ENCODE measurements around the gene PATJ.

PATJ gene

GRCh38 chr1:62092110-62092509 is 349.8 kb downstream of the PATJ start:
- no peak for TF ChIP-seq CTCF (IDR thresholded peaks at IDR 0.05; ENCODE audit: extremely low read depth, insufficient read depth, missing control alignments)
- in situ Hi-C loops (cut with MboI; ENCODE audit: low pct_unique_long_range_greater_than_20kb, low sequenced_read_pairs, unreplicated experiment), result no loop called here
- no peak for DNase-seq (ENCODE audit: low spot score)

- in situ Hi-C loops (cut with MboI; ENCODE audit: low pct_unique_long_range_greater_than_20kb, low sequenced_read_pairs, unreplicated experiment), result no loop called here
- no peak for TF ChIP-seq CTCF (IDR thresholded peaks at IDR 0.05; ENCODE audit: extremely low read depth, insufficient read depth, missing control alignments)
These were observed 351.0 kb downstream of the PATJ start for GRCh38 chr1:62093261-62093660.

GRCh38 chr1:62097464-62097863 is 355.2 kb downstream of the PATJ start:
- in situ Hi-C loops (cut with MboI; ENCODE audit: low pct_unique_long_range_greater_than_20kb, low sequenced_read_pairs, unreplicated experiment), result no loop called here
- DNase-seq (ENCODE audit: low spot score), result no peak
- TF ChIP-seq CTCF (IDR thresholded peaks at IDR 0.05; ENCODE audit: extremely low read depth, insufficient read depth, missing control alignments), result no peak

More at GRCh38 chr1:62093261-62093660, 351.0 kb downstream of the PATJ start:
- DNase-seq (ENCODE audit: low spot score), result no peak

GRCh38 chr1:62100442-62100841 is 358.2 kb downstream of the PATJ start:
- no peak for TF ChIP-seq CTCF (IDR thresholded peaks at IDR 0.05; ENCODE audit: extremely low read depth, insufficient read depth, missing control alignments)
- in situ Hi-C loops (cut with MboI; ENCODE audit: low pct_unique_long_range_greater_than_20kb, low sequenced_read_pairs, unreplicated experiment), result no loop called here
- DNase-seq (ENCODE audit: low spot score), result no peak

- TF ChIP-seq CTCF (IDR thresholded peaks at IDR 0.05; ENCODE audit: extremely low read depth, insufficient read depth, missing control alignments), result no peak
- DNase-seq (ENCODE audit: low spot score), result no peak
These were observed 361.6 kb downstream of the PATJ start for GRCh38 chr1:62103846-62104245.

GRCh38 chr1:62107923-62108322 is 365.6 kb downstream of the PATJ start:
- no peak for TF ChIP-seq CTCF (IDR thresholded peaks at IDR 0.05; ENCODE audit: extremely low read depth, insufficient read depth, missing control alignments)
- in situ Hi-C loops (cut with MboI; ENCODE audit: low pct_unique_long_range_greater_than_20kb, low sequenced_read_pairs, unreplicated experiment), result no loop called here
- DNase-seq (ENCODE audit: low spot score), result no peak

More at GRCh38 chr1:62103846-62104245, 361.6 kb downstream of the PATJ start:
- in situ Hi-C loops (cut with MboI; ENCODE audit: low pct_unique_long_range_greater_than_20kb, low sequenced_read_pairs, unreplicated experiment), result no loop called here

- TF ChIP-seq CTCF (IDR thresholded peaks at IDR 0.05; ENCODE audit: extremely low read depth, insufficient read depth, missing control alignments), result no peak
- in situ Hi-C loops (cut with MboI; ENCODE audit: low pct_unique_long_range_greater_than_20kb, low sequenced_read_pairs, unreplicated experiment), result no loop called here
- DNase-seq (ENCODE audit: low spot score), result no peak
These were observed 366.8 kb downstream of the PATJ start for GRCh38 chr1:62109124-62109523.
